NCI-H1436 treated with DMSO at 0.1 percent for 48 hours (cell line): Measurements from ENCODE around the gene CAPZB.
"Not testable (repeated sequence)": the region's sequence is repeated elsewhere in the genome, so short reads cannot be mapped to it uniquely, and the experiment has no call there.

Experiments used
- DNase-seq: peaks from one replicate; lab custom pipeline; 2025; lab: John Stamatoyannopoulos, UW

Gene CAPZB

GRCh38 chr1:19485362-19486187, at the start of gene CAPZB:
Gene CAPZB, minus strand, starts transcription at chr1:19485539. Its CDS starts 101 bp downstream, at chr1:19485438.
- peak; percentile 43 for DNase-seq

- DNase-seq: no peak
Observed at GRCh38 chr1:19534281-19534680, 48.9 kb upstream of the CAPZB start.

GRCh38 chr1:19533626-19534025, 48.3 kb upstream of the CAPZB start:
- DNase-seq: no peak

- no peak for DNase-seq
Observed at GRCh38 chr1:19532519-19532918, 47.2 kb upstream of the CAPZB start.

GRCh38 chr1:19529664-19530063, 44.3 kb upstream of the CAPZB start:
- no peak for DNase-seq

GRCh38 chr1:19528438-19528837, 43.1 kb upstream of the CAPZB start:
- no peak for DNase-seq

- DNase-seq: no peak
Observed at GRCh38 chr1:19525607-19526545, 40.5 kb upstream of the CAPZB start.

GRCh38 chr1:19524791-19525190, 39.5 kb upstream of the CAPZB start:
- no peak for DNase-seq

GRCh38 chr1:19522570-19522969, 37.2 kb upstream of the CAPZB start:
- DNase-seq: not testable (repeated sequence)

- no peak for DNase-seq
Observed at GRCh38 chr1:19521411-19521810, 36.1 kb upstream of the CAPZB start.

GRCh38 chr1:19517017-19517416, 31.7 kb upstream of the CAPZB start:
- DNase-seq: no peak

GRCh38 chr1:19515201-19515600, 29.9 kb upstream of the CAPZB start:
- no peak for DNase-seq

- no peak for DNase-seq
Observed at GRCh38 chr1:19514391-19514831, 29.1 kb upstream of the CAPZB start.

- DNase-seq: no peak
Observed at GRCh38 chr1:19512545-19512944, 27.2 kb upstream of the CAPZB start.

- no peak for DNase-seq
Observed at GRCh38 chr1:19511116-19511515, 25.8 kb upstream of the CAPZB start.

- not testable (repeated sequence) for DNase-seq
Observed at GRCh38 chr1:19509647-19510046, 24.3 kb upstream of the CAPZB start.

- no peak for DNase-seq
Observed at GRCh38 chr1:19507516-19507915, 22.2 kb upstream of the CAPZB start.

GRCh38 chr1:19505693-19506457, 20.5 kb upstream of the CAPZB start:
- no peak for DNase-seq

- no peak for DNase-seq
Observed at GRCh38 chr1:19504796-19505692, 19.7 kb upstream of the CAPZB start.

- not testable (repeated sequence) for DNase-seq
Observed at GRCh38 chr1:19502284-19502683, 16.9 kb upstream of the CAPZB start.

GRCh38 chr1:19499887-19500286, 14.5 kb upstream of the CAPZB start:
- DNase-seq: not testable (repeated sequence)
